MV-4-11 (cell line): Measurements from ENCODE around the gene SYNDIG1.
"Not testable (repeated sequence)": the region's sequence is repeated elsewhere in the genome, so short reads cannot be mapped to it uniquely, and the experiment has no call there.

Experiments
- DNase-seq: peaks from one replicate; lab custom pipeline; 2025; lab: John Stamatoyannopoulos, UW

SYNDIG1 gene

GRCh38 chr20:24493181-24493580 is 23.8 kb downstream of the SYNDIG1 start:
- no peak for DNase-seq

DNA sequence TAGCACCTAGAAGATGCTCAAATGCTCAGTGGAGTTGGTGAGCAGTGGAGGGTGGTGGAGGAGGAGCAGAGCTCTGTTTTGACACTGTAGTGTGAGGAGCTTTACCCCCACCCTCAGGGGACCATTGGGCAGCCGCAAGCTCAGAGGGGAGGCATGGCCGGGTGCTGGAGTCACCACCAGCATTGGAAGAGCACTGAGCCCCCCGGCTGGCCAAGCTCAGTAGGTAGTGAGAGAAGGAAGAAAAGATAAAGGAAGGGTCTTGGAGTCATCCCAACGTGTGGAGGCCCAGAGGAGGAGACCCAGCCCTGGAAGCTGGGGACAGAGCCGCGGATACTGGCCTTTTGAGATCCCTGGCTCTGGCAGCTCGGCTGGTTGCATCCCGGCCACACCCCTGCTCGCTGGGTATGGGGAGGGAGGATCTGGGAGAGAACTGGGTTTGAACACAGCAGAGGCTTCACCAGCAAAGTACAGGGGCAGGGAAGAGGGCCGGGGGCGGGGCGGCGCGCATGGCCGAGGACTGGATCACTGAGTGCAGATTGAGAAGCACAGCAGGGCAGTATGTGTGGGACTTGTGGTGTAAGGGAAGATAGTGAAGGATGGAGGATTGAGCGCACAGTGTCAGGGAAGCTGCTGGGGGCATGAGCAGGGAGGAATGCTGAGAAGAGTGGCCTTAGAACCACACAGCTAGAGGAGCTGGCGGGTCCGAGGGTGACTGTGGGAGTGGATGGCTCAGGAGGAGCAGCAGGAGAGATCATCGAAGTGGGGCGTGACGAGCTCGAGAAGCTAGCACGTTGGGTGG is 24.4 kb downstream of the SYNDIG1 start:
- DNase-seq, result no peak

DNA sequence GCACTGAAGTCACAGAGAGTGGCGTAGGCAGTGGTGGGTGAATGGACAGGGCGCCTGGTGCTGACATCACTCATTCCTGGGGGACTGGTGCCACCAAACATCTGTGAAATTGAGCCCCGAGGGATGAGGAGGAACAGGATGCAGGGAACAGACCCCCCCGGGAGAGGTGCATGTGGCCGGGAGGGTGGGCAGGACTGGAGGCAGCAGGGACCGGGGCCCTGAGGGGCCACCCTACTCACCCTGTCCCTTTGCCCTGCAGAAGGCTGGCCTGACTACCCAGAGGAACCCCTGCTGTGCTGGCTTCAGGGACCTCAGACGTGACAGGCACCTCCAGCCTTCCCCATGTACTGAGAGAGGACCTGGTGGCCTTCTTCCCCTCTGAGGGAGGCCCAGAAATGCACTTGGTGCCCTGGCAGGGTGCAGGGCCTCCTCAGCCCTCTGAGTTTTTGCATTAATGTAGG is 25.1 kb downstream of the SYNDIG1 start:
- no peak for DNase-seq

- no peak for DNase-seq
These were observed 25.8 kb downstream of the SYNDIG1 start for GRCh38 chr20:24495266-24495665.

DNA sequence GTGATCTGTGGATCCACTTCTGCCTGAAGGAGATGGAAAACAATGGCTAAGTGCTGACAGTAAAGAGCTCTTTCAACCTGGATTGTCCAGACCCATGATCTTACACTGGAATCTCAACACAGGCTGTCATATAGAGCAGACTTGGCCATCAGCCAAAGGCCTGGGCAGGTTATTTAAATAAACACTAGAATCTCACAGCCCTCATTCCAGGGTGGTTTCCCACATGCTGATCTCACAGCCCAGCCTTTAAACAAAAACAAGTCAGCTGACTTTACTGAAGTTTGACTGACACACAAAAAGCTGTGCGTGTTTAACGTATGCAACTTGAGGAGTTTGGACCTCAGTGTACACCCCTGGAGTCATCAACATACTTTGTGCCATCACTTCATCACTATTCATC is 28.4 kb downstream of the SYNDIG1 start:
- DNase-seq, result no peak

GRCh38 chr20:24498641-24499040 is 29.2 kb downstream of the SYNDIG1 start:
- no peak for DNase-seq

- DNase-seq, result no peak
These were observed 30.0 kb downstream of the SYNDIG1 start for GRCh38 chr20:24499472-24499871.

DNA sequence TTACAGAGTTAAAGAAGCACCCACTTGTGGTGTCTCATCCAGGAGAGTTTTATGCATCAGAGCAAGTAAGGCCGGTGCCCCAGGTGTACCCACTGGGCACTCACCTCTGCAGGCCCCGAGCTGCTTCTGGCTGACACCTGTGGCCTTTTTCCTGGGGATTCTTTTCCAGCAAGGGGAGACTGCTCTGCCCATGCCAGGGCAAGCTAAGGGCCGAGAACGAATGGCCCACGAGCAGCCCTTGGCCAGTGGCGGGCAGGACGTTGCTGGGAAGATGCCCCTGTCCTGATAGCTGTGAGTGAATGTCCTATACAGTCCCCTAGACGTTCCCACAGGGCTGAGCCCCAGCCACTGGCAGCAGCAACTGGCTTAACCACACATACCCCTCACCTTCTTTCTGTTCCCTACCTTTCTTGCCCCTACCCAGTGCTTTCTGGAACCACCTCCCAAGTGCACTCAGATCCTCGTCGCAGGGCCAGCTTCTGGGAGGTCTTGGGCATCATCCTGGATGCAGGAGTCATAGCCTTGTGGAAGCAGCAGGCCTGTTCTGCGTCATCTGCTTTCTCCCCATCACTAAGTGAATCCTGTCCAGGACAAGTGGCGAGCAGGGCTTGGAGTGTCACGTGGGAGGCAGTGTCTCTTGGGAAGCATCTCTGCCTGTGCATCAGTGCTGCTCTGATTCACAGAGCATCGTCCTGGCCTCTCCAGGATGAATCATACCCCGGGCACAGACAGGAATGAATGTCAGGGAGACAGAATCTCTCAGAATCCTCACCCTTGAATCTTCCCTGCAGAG is 32.5 kb downstream of the SYNDIG1 start:
- no peak for DNase-seq

DNA sequence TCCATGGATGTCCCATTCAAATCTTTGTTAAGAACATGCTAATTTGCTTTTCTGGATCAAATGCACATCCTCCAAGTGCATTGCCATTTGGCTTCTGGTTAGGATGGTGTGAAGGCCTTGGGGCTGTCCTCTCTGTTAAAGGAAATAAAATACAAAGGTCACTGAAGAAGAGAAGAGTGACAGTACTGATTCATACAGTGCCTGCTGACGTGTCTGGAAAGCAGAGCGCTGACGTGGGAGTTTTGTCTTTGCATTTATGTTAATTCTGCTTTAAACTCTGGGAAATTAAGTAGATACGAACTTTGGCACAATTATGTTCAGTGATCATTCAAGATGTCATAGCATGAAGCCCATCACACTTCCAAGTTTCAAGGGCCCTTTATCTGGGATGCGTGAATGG is 33.2 kb downstream of the SYNDIG1 start:
- DNase-seq, result no peak

- peak; percentile 35 for DNase-seq
These were observed 34.0 kb downstream of the SYNDIG1 start for GRCh38 chr20:24503352-24503931.

GRCh38 chr20:24504331-24505285 is 35.2 kb downstream of the SYNDIG1 start:
- DNase-seq, result peak; percentile 27

DNA sequence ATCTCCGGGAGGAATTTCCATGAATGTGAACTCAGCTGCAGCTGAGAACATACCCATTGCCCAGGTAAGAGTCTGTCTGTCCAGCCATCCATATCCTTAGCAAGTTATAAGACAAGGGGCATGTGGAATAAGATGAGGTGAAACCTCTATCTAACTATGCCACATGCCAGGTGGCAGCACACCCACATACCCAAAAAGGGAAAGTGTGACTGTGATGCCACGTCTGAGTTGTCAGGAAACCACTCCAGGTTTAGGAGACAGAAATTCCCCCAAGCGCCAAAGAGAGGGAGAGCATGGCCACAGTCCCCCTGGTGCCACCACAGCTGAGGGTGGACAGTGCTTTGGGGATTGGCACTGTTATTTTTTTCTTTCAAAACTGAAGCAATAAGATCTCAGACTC is 36.7 kb downstream of the SYNDIG1 start:
- DNase-seq, result no peak

- no peak for DNase-seq
These were observed 37.3 kb downstream of the SYNDIG1 start for GRCh38 chr20:24506696-24507095.

GRCh38 chr20:24507182-24507853 is 37.9 kb downstream of the SYNDIG1 start:
- DNase-seq, result no peak

DNA sequence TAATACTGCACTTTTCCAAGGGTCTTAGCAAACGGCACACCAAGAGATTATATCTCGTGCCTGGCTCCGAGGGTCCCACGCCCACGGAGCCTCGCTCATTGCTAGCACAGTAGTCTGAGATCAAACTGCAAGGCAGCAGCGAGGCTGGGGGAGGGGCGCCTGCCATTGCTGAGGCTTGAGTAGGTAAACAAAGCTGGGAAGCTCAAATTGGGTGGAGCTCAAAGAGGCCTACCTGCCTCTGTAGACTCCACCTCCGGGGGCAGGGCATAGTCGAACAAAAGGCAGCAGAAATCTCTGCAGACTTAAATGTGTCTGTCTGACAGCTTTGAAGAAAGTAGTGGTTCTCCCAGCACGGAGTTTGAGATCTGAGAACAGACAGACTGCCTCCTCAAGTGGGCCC is 43.0 kb downstream of the SYNDIG1 start:
- DNase-seq, result not testable (repeated sequence)

DNA sequence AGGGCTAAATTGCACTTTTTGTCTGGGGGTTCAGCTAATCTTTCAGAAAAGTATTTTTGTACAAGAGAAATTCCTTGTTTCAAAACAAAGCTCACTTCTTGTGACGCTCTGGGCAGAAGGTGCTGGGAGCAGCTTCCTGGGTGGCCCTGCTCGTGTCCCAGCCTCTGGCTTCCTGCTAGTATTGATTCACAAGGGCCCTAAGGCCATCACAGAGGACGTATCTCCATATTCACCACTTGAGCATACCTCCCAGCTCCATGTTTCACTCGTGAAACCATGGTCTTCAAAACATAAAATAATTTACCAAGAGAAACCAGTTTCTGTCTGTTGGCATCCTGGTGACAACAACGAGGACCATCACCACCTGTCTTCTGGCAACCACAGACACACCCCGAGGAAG is 49.1 kb downstream of the SYNDIG1 start:
- no peak for DNase-seq

DNA sequence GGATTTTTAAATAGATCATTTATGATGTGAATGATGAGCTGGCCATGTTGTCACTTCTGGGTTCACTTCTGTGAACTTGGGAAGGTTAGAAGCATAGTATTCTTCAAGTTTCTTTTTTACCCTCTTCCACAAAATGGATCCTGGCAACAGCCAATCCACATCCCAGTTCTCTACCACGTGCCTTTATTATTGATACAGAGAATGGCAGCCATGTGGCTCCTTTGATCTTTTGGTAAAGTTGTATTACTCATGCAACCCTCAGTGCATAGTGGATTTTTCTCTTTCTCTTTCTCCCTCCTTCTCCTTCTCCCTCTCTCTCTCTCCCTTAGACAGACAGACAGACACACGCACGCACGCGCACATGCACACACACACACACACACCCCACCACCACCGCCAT is 50.0 kb downstream of the SYNDIG1 start:
- DNase-seq, result peak; percentile 8

DNA sequence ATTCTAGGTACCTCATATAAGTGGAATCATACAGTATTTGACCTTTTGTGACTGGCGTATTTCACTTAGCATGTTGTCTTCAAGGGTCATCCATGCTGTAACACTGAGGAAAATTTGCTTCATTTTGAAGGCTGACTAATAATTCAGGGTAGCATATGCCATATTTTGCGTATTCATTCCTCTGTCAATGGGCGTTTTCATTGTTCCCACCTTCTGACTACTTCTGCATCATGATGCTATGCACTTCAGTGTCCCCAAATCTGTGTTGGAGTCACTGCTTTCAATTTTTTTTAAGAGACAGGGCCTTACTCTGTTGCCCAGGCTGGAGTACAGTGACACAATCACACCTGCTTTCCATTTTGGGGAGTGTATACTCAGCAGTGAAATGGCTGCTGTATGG is 51.6 kb downstream of the SYNDIG1 start:
- no peak for DNase-seq

DNA sequence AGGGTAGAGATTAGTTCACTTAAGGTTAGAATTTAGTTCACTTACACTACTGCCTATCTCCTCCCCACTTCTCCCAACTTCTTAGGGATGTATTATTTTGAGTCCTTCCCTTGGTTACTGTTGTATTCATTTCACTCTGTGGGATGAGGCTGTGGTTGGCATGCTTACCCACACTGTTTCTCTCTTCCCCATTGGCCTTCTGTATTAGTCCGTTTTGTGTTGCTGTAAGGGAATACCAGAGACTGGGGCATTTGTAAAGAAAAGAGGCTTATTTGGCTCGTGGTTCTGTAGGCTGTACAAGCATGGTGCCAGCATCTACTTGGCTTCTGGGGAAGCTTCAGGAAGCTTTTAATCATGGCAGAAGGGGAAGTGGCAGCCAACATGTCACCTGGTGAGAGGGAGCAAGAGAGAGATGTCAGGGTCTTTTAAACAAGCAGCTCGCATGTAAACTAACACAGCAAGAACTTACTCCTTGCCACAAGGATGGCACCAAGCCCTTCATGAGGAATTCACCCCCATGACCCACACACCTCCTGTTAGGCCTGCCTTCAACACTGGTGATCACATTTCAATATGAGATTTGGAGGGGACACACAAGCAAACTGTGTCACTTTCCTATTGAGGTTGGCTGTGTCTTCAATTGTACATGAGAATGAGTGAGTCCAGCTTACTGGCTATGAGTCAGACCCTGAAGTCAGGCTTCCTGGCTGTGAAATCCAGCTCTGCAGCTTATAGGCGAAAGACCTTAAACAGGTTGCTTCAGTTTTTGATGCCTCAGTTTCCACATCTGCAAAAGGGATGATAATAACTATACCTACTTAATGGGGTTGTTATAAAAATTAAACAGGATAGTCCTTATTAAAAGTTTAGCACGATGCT is 53.3 kb downstream of the SYNDIG1 start:
- peak; percentile 96 for DNase-seq

DNA sequence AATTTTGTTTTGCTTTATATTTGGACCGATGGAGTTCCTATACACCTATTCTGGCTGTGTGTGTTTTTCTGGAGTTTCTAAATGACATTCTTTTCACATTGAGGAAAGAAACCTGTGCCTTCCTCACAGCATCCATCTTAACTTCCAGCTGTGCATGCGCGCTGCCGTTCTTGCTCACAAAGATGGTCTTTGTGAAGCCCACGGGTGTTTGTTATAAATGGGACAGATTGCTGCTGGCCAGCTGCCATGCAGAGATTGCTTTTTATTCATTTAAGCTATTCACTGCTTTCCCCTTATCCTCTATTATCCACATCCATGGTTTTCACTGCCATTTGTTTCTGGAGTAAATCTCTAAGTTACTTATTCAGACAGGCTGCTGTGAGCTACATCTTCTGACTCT is 54.2 kb downstream of the SYNDIG1 start:
- no peak for DNase-seq
